Measurements from ENCODE around the gene CFAP206. TPM values are rescaled to one million over a fixed set of nuclear protein-coding genes. Genes with fewer than 3 reads are reported as not detected.

CFAP206 gene
- total RNA-seq, 3 donors from 2014 or later = 0.64 to 2.0 (median 0.66) TPM

- Histone ChIP-seq H3K27ac (no peak overlapping the region), H3K27me3 (no peaks in the 10 kb centered on the region), H3K4me3 (no peak overlapping the region), H3K9me3 (peaks cover 6 to 10% of the 10 kb centered on the region in 2 donors), H3K4me1 (no peaks in the 10 kb centered on the region), H3K36me3 (no peaks in the 10 kb centered on the region)
- no peak for DNase-seq (ENCODE audit: low spot score in 2 of 2)
- intact Hi-C loops (cut with DNase I; ENCODE audit: low total_unique reads) = no loop called here
- TF ChIP-seq POLR2AphosphoS5 (IDR thresholded peaks at IDR 0.05) = no peak
- no peak for TF ChIP-seq CTCF (IDR thresholded peaks at IDR 0.05)
- TF ChIP-seq POLR2A (IDR thresholded peaks at IDR 0.05) = no peak
Observed at GRCh38 chr6:87373377-87373776, 34.4 kb upstream of the CFAP206 start.

GRCh38 chr6:87375315-87375714 is 32.5 kb upstream of the CFAP206 start:
- Histone ChIP-seq H3K9me3 (no peaks in the 10 kb centered on the region), H3K4me1 (no peaks in the 10 kb centered on the region), H3K27ac (no peak overlapping the region), H3K4me3 (no peak overlapping the region), H3K27me3 (no peaks in the 10 kb centered on the region), H3K36me3 (no peaks in the 10 kb centered on the region)
- no peak for TF ChIP-seq POLR2A (IDR thresholded peaks at IDR 0.05)
- no peak for TF ChIP-seq CTCF (IDR thresholded peaks at IDR 0.05)
- TF ChIP-seq POLR2AphosphoS5 (IDR thresholded peaks at IDR 0.05) = no peak
- intact Hi-C loops (cut with DNase I; ENCODE audit: low total_unique reads) = no loop called here
- no peak for DNase-seq (ENCODE audit: low spot score in 2 of 2)

GRCh38 chr6:87376643-87377042 is 31.1 kb upstream of the CFAP206 start:
- intact Hi-C loops (cut with DNase I; ENCODE audit: low total_unique reads) = no loop called here

GRCh38 chr6:87378947-87379346 is 28.8 kb upstream of the CFAP206 start:
- no peak for TF ChIP-seq CTCF (IDR thresholded peaks at IDR 0.05)
- TF ChIP-seq POLR2AphosphoS5 (IDR thresholded peaks at IDR 0.05) = no peak
- no peak for TF ChIP-seq POLR2A (IDR thresholded peaks at IDR 0.05)
- intact Hi-C loops (cut with DNase I; ENCODE audit: low total_unique reads) = no loop called here
- DNase-seq (ENCODE audit: low spot score in 2 of 2) = no peak
- Histone ChIP-seq H3K4me1 (no peaks in the 10 kb centered on the region), H3K27me3 (no peaks in the 10 kb centered on the region), H3K36me3 (no peaks in the 10 kb centered on the region), H3K27ac (no peak overlapping the region), H3K4me3 (no peak overlapping the region), H3K9me3 (no peaks in the 10 kb centered on the region)

More at GRCh38 chr6:87376643-87377042, 31.1 kb upstream of the CFAP206 start:
- Histone ChIP-seq H3K27me3 (no peaks in the 10 kb centered on the region), H3K4me1 (no peaks in the 10 kb centered on the region), H3K27ac (no peak overlapping the region), H3K4me3 (no peak overlapping the region), H3K36me3 (no peaks in the 10 kb centered on the region), H3K9me3 (no peaks in the 10 kb centered on the region)
- no peak for DNase-seq (ENCODE audit: low spot score in 2 of 2)
- TF ChIP-seq POLR2A (IDR thresholded peaks at IDR 0.05) (no peak), CTCF (IDR thresholded peaks at IDR 0.05) (no peak), POLR2AphosphoS5 (IDR thresholded peaks at IDR 0.05) (no peak)

- Histone ChIP-seq H3K27me3 (no peaks in the 10 kb centered on the region), H3K27ac (no peak overlapping the region), H3K36me3 (no peaks in the 10 kb centered on the region), H3K4me1 (no peaks in the 10 kb centered on the region), H3K9me3 (no peaks in the 10 kb centered on the region), H3K4me3 (no peak overlapping the region)
- intact Hi-C loops (cut with DNase I; ENCODE audit: low total_unique reads) = no loop called here
- TF ChIP-seq POLR2AphosphoS5 (IDR thresholded peaks at IDR 0.05) = no peak
- no peak for TF ChIP-seq CTCF (IDR thresholded peaks at IDR 0.05)
- no peak for TF ChIP-seq POLR2A (IDR thresholded peaks at IDR 0.05)
- DNase-seq (ENCODE audit: low spot score in 2 of 2) = no peak
Observed at GRCh38 chr6:87382861-87383260, 24.9 kb upstream of the CFAP206 start.
